A549 (cell line): Measurements from ENCODE around the gene MFN1.

ENCODE experiments used
- CHD2 ChIP-seq: fragments of 150-350 bp; IDR thresholded peaks from 2 replicates; pipeline ENCODE4 v1.6.1; 2014; ENCODE audit warnings: low read length; ENCODE audit not compliant: partially characterized antibody
- CTCF ChIP-seq: fragments of >200 bp; sonication (Bioruptor Twin); formaldehyde crosslinking; IDR thresholded peaks from 3 replicates; pipeline ENCODE4 v1.5.1; 2016
- KDM5A ChIP-seq: fragments of 200-600 bp; sonication (generic); IDR thresholded peaks from 2 replicates; pipeline ENCODE4 v1.6.1; 2016; ENCODE audit warnings: antibody characterized with exemption, mild to moderate bottlenecking
- MAFK ChIP-seq: fragments of 450-650 bp; IDR thresholded peaks from 2 replicates; pipeline ENCODE4 v1.6.1; 2014; ENCODE audit not compliant: partially characterized antibody
- MAZ ChIP-seq: fragments of 150-350 bp; IDR thresholded peaks from 2 replicates; pipeline ENCODE4 v1.6.1; 2014; ENCODE audit warnings: antibody characterized with exemption, low read depth, low read length, borderline replicate concordance
- MYC ChIP-seq: IDR thresholded peaks from 2 replicates; pipeline ENCODE4 v1.6.1; 2012; ENCODE audit warnings: mild to moderate bottlenecking, inconsistent platforms, low read length, improper control_type of control experiment, borderline replicate concordance
- POLR2A ChIP-seq: IDR thresholded peaks from 2 replicates; pipeline ENCODE4 v1.6.1; 2012; ENCODE audit warnings: mild to moderate bottlenecking, low read length
- RAD21 ChIP-seq, 2 experiments: fragments of >200 bp in 1 of 2; sonication (Bioruptor Twin) in 1 of 2; formaldehyde crosslinking in 1 of 2; IDR thresholded peaks in 1 of 2; conservative IDR thresholded peaks in 1 of 2; 2 replicates in 1 of 2; 3 replicates in 1 of 2; pipeline ENCODE4 v1.6.1; 2012 to 2018; ENCODE audit warnings: inconsistent platforms in 1 of 2
- RARB ChIP-seq: fragments of 250-450 bp; sonication (Bioruptor Pico); IDR thresholded peaks from 2 replicates; pipeline ENCODE4 v1.8.0; 2021; ENCODE audit warnings: mild to moderate bottlenecking, moderate library complexity

- TF ChIP-seq RARB (no peak), CTCF (no peak), MYC (no peak), POLR2A (no peak), MAZ (no peak), RAD21 (conservative IDR thresholded peaks at IDR 0.05 in 1 of 2, IDR thresholded peaks at IDR 0.05 in 1 of 2) (no peak), CHD2 (no peak), MAFK (no peak), KDM5A (no peak)
Observed at GRCh38 chr3:179373938-179374337, 26.4 kb downstream of the MFN1 start.
